ENCODE results near the gene HK2.
A peak's percentile ranks its signal among the peaks of the same experiment; 100 is the strongest.
"Not testable (repeated sequence)": the region's sequence is repeated elsewhere in the genome, so short reads cannot be mapped to it uniquely, and the experiment has no call there.

HK2 gene

GRCh38 chr2:74896232-74896631, 62.3 kb downstream of the HK2 start:
- DNase-seq, result no peak

DNA sequence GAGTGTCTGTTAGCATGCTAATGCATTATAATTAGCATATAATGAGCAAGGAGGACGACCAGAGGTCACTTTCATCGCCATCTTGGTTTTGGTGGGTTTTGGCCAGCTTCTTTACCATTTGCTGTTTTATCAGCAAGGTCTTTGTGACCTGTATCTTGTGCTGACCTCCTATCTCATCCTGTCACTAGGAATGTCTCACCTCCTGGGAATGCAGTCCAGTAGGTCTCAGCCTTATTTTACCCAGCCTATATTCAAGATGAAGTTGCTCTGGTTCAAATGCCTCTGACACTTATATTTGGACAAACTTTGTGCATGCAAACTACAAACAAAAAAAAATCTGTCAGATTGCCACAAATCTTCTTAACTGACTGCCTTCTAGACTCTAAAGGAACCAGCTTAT, 66.3 kb downstream of the HK2 start:
- not testable (repeated sequence) for DNase-seq

DNA sequence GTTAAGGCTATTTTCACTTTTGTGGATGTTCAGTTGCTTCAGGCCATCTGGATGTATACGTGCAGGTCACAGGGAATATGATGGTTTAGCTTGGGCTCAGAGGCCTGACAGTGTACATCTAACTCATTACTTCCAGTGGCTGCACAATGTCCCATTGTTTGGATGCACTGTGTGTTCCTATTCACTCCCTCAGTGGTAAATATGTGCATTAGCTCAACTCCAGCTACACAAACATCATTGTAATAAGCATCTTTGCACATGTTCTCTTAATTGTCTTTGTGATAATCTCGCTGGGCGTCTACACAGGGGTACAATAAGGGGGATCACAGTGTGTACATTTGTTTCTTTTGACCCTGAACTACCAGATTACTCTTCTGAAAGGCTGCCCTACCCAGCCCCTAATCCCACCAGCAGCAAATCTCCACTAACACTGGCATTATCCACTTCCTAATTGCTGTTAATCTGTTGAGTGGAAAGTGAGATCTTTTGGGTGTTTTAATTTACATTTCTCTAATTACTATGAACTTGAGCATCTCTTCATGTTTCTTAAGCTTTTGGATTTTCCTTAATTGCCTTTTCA, 68.4 kb downstream of the HK2 start:
- DNase-seq, result no peak

GRCh38 chr2:74906395-74906794, 72.5 kb downstream of the HK2 start:
- no peak for DNase-seq

- not testable (repeated sequence) for DNase-seq
Measured at GRCh38 chr2:74907560-74907959, 73.6 kb downstream of the HK2 start.

- DNase-seq, result no peak
Measured at GRCh38 chr2:74908748-74909444, 75.0 kb downstream of the HK2 start.

DNA sequence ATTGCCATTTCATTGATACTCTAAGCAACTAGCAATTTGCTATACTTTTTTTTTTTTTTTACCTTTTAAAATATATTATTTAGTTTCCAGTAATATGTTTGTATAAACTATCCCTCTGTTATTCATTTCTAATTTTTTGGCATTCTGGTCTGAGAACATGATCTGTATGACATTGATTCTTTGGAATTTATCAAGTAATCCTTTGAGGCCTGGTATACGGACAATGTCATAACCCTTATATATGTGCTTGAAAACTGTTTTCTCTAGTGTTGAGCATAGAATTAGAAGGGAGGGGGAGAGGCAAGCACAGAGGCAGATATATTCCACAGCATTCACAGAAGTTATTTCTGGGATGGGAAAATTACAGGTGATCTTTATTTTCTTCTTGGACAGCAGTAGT, 76.3 kb downstream of the HK2 start:
- DNase-seq, result no peak

DNA sequence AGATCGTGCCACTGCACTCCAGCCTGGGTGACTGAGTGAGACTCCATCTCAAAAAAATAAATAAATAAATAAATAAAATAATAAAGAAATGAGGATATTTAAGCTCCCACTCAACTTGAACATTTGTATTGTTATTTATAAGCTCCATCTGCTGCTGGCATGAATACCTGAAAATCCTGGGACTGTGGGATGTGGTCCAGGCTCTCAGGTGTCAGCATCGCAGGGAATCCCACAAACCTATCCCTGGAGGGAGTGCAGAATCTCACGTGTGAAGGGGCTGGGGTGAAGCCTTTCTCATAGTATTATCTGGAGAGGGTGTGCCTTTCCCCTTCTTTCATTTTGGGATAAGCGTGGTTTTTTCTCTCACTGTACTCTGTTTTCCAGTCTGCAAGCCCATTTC, 77.1 kb downstream of the HK2 start:
- DNase-seq, result no peak

GRCh38 chr2:74915743-74916142, 81.8 kb downstream of the HK2 start:
- DNase-seq, result peak; percentile 65

DNA sequence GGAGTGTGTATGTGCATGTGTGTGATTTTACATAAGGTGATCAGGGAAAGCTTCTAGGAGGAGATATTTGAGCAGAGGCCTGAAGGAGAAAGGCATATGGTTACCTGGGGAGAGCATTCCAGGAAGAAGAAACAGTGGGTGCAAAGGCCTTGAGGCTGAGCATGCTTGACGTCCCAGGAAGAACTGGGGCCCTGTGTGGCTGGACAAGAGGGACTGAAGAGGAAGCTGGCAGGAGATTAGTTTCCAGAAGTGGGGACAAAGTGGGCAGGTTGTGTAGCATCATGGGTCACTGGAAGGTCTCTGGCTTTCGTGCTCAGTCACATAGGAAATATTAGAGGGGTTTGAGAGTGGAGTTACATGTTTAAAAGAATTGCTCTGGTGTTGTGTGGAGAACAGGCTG, 82.5 kb downstream of the HK2 start:
- DNase-seq, result no peak

- DNase-seq, result peak; percentile 47
Measured at GRCh38 chr2:74917702-74918619, 84.0 kb downstream of the HK2 start.

- peak; percentile 44 for DNase-seq
Measured at GRCh38 chr2:74919827-74920226, 85.9 kb downstream of the HK2 start.

DNA sequence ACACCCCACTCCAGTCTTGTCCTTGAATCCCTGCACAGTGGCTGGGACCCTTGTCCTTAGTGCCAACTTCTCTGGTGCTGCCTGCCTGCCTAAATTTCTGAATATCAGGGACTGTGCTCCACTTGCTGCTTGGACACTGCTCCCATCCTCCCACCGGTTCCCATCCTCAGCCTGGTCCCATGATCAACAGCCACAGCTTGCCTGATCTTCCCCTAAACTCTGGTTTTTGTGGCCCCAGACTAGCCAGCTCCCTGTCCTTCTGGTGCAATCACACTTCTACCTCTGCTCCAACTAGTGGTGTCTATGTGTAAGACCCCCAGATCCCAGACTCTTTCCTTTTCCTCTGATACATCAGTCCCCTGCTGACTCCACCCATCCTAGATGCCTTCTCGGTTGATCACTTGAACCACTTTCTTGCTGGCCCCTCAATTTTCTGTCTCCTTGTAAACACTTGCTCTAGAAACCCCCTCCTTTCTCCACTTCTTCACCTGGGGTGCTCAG, 87.4 kb downstream of the HK2 start:
- DNase-seq, result no peak

DNA sequence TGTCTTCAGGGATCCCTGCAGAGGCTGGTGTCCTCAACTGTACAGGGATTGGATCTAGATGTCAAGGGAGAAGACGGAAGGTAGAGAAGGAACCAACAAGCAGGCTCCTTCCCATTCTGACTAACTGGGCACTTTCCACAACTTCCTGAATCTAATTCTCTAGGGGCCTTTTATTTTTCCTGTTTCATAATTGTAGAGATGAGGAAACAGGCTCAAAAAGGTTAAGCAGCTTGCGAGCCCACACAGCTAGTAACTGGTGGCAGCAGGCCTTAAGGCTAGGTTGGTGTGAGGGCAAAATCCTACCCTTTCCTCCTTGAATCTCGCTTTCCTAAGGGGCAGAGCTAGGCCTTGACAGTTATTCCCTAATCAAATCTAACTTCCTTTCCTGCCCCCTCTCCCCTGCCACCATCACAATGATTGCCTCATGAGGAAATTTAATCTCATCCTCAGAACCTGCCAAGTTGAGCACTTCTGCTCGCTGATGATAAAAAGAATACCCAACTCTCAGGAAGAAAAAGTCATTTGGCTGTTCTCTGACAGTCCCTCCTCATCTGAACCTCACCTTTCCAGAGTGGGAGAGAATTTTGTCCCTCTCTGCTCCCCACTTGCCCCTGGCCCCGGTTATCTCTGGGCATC, 88.8 kb downstream of the HK2 start:
- DNase-seq, result no peak

GRCh38 chr2:74924463-74925265, 90.7 kb downstream of the HK2 start:
- no peak for DNase-seq

DNA sequence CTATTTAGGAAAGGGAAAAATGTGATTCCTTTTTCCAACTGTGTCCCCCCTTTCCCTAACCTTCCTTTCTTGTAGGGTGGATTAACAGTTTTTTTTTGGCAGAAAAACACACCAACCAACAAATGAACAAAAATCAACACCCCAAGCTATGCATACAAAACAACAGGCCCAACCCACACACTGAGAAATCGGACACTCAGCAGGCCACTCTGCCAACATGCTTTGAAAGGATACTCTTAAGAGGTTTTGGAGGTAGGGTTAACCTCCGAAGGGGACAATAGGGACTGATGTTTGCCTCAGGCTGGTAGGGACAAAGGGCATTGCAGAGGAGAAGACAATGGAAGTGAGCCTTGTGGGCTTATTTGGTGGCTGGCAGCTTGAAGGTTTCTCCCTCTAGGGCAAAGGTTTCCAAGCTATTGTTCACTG, 91.4 kb downstream of the HK2 start:
- DNase-seq, result no peak

GRCh38 chr2:74927621-74928020, 93.7 kb downstream of the HK2 start:
- no peak for DNase-seq

DNA sequence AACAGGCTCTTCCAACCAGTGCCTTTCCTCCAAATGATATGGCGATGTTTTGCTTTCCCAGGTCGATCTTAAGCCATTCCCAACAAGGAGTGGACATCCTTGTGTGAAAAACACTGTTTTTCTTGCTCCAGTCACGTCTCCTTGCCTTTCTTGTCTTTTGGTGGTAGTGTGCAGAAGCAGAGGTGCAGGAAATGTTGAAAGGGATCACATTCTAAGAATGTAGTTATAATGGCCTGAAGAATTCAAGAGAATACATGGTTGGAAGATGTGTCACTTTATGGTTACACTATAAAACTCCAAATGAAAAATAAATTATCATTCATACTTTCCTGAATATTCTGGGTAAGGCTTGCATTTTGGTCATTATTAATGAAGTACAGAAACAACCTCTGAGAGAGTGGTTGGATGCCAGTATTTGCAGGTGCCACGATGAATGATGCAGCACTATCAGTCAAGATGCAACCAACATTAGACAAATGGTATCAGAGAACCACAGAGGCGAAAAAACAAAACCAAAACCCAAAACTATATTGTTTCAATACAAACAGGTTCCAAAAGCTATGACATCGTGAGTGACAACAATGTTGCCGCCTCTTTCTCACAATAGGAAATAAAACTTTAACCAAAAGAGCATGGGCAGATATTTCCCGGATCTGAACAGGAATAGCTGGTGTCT, 97.0 kb downstream of the HK2 start:
- peak; percentile 17 for DNase-seq

GRCh38 chr2:74931940-74932339, 98.0 kb downstream of the HK2 start:
- DNase-seq, result no peak

- peak; percentile 53 for DNase-seq
Measured at GRCh38 chr2:74935975-74936391, 102.1 kb downstream of the HK2 start.

DNA sequence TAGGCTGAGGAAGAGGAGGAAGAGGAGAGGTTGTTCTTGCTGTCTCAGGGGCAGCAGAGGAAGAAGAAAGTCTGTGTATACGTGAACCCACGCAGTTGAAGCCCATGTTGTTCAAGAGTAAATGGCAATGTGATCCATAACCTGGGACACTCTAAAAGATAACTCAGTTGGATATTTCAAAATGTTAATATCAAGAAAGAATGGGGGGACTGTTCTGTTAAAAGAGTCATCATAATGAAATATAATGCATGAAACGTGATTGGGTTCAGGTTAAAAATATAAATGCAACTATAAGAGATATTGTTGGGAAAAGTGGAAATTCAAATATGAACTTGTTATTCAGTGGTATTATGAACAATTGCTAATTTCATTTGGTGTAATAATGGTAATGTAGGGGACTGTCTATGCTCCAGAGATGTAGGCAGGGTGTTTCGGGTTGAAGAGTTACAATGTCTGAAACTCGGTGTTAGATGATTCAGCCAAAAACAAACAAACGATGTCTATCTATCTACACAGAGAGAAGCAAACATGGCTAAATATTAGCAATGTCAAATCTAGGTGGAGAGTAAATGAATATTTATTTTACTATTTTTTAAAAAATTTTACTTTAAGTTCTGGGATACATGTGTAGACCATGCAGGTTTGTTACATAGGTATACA, 103.4 kb downstream of the HK2 start:
- DNase-seq, result no peak

Measured in fibroblast of skin of scalp (primary cell).